ENCODE results near the gene TCOF1.

DNA sequence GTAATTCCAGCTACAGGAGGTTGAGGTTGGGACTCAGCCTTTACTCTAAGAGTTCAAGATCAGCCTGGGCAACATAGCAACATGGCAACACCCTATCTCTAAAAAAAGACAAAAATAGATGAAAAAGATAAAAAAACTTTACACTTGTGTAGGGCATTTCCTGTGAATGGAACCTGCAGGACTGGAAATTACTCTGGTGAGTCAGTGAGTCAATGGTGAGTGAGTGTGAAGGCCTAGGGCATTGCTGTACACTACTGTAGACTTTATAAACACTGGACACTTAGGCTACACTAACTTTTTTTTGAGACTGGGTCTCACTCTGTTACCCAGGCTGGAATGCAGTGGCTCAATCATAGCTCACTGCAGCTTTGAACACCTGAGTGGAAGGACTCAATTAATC lies 35.3 kb upstream of the TCOF1 start:
- TF ChIP-seq CTCF (IDR thresholded peaks at IDR 0.05; ENCODE audit: extremely low read depth in 1 of 2, insufficient read depth in 1 of 2, low read depth in 1 of 2, low read length in 2 of 2) = no peak
- TF ChIP-seq EZH2 (IDR thresholded peaks at IDR 0.05; ENCODE audit: borderline replicate concordance, low read depth, low read length, severe bottlenecking) = no peak
- no peak for TF ChIP-seq POLR2AphosphoS5 (IDR thresholded peaks at IDR 0.05; ENCODE audit: insufficient read depth, low read depth, low read length)
- no peak for TF ChIP-seq POLR2A (IDR thresholded peaks at IDR 0.05; ENCODE audit: low read depth, low read length)

Measured in endothelial cell of umbilical vein (primary cell).